ENCODE data around the gene CLASP1.
"Not testable (repeated sequence)": the region's sequence is repeated elsewhere in the genome, so short reads cannot be mapped to it uniquely, and the experiment has no call there.

The CLASP1 gene

DNA sequence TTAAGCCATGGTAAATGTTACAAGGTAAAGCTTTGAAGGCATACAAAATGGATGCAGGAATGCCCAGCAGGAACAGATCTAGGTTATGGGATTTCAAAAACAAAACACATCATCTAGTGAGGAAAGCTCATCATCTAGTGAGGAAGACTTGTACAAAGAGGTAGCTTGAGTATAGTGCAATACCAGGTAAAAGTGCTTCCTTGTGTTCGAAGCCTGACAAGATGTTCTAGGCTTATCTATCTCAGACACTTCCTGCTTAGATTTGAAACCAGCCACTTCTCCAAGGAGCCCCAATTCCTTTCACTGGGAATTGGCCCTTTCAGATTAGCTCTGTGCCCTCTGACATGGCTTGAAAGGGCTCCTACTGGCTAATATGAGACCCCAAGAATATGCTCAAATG is 73.0 kb downstream of the CLASP1 start:
- DNase-seq = no peak

DNA sequence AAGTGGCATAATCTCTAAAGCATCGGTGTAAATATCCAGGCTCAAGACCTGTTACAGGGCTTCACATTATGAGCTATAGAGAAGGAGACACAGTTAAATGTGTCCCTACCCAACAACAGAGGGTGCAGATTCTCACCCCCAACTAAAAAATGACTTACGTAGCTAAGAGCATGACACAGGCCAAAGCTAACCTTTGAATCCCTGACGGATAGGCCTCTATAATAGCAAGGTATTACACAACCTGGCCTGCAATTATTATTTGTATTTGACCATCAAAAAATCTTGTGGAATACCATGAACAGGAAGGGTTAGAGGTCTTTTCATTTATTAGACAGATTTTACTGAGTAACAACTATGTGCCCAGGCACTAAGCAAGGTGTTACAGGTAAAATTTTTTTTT is 73.5 kb downstream of the CLASP1 start:
- DNase-seq = no peak

DNA sequence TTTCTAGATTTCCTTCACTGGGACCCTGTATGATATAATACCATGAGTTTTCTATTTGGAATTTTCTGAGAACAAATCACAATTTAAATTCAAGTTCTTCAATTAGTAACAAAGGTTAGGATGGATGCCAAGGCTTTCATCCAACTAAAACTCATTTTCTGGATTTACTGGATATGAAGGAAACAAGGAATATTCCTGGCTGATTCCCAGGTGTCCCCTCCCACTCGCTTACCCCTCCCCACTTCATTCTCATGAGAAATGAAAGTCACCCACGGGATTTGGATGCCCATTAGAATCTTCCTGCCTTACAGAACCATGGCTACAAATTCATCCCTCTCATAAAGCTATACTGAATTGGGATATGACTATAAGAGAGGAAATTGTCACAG is 78.6 kb downstream of the CLASP1 start:
- no peak for DNase-seq

DNA sequence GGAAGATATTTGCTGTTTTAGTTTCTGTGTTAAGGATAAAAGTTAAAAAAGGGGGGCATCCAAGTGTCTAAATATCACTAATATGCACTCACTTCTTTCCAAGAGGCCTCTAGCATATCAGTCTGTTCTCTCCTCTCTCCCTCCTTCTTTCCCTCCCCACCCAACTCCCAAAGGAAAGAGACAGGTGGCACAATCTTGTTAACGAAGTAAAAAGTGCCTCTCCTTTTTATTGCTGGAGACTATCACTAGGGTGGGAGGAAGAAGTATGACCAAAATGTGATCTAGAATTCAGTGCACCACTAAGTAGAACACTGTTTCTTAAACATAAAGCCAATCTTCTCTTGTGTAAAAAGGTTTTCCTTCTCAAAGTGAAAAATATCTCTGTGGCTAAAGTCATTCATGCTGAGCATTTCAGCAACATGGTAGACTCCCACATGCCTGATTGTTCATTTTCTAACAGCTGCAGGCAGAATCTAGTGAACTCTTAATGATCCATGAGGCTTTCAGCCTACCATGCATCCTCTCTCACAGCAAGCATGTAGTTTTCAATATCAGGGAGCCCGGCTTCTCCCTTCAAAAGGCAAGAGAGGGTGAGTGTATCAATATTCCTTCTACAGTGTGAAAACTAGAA is 79.1 kb downstream of the CLASP1 start:
- DNase-seq = no peak

DNA sequence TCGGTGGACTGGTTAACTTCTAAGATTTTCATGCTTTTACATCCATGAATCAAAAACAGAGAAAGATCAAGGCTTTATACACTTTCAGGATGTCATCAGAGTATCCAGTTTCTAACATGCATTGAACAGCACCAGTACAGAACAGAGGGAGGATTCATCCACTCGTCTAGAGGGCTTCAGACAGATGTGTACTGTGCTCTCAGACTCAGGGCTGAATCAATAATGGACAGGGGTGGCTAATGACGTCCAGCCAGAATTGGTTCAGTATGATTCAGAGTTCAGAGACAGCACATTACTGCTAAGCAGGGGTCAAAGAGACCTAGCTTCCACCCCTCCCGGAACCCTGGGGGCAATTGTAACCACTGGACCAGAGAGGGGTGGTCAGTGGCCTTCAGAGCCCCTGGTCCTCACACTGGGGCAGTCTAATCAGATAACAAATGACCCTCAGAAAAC is 81.3 kb downstream of the CLASP1 start:
- DNase-seq = no peak

DNA sequence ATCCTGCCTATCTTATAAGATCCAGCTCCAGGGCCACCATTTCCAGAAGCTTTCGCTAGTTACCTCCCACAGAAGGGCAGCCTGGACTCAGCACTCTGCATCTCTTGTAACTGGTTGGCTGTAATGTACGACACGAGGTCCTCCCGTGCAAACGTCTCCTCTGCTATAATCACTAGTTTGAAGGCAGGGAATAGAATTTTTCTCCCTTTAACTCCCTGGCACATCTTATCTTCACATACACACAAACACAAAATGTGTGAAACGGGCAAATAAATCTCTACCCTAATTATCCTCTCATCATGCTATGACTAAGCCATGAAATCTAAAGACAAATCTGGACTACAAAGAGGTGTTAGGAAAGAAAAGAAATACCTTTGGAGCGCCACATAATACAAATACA is 81.8 kb downstream of the CLASP1 start:
- DNase-seq = no peak

DNA sequence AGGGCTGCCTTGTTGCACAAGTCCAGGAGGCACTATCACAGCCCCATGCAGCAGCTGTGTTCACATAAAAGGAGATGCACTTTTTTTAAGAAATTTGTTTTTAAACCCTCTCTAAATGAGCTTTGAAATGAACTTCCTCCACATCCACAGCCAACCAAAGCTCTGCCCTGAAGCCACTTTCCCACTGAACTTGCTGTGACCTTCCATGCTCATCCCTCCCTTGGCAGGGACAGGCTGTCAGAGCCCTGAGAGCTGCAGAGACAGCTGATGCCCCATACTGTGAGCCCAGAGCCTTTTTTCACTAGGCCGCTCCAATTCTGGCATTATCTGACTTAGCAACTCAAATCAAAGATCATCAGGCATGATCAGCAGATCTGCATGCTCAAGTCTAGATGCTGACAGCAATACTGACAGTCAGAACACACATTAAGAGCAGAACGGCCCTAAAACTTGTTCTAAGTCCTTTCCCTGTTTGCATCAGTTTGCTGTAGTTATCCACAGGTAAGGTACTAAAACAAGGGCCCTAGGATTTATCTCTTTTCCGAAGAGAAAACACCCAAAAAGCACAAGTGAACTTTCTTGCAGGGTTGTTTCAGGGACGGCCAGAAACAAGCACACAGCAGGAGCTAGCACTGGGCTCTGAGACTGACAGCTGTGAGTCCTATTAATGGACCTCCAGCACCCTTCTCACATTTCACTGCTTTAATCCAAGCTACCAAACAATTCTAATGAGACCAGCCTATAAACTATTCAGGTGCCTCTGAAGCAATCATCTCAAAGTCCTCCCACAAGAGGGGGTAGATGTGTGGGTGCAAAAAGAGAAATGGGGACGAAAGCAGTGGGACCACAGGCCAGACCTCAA is 83.6 kb downstream of the CLASP1 start:
- no peak for DNase-seq

DNA sequence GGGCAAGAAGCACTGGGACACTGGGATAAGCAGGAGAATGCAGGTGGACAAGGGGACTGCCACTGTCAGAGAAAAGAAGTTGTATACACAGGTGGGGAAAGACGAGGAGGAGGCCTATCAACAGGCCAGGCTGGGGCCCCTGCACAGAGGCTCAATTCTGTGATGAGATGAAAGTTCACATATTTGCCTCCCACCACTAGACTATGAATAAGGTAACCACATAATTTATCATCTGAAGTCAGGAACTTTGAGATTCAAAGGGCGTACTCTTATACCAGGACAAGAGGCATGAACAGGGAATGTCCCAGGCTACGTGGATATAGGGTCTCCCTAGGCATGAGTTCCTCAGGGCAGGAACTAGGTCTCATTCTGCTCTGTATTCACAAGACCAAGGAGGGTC is 84.4 kb downstream of the CLASP1 start:
- DNase-seq = no peak

DNA sequence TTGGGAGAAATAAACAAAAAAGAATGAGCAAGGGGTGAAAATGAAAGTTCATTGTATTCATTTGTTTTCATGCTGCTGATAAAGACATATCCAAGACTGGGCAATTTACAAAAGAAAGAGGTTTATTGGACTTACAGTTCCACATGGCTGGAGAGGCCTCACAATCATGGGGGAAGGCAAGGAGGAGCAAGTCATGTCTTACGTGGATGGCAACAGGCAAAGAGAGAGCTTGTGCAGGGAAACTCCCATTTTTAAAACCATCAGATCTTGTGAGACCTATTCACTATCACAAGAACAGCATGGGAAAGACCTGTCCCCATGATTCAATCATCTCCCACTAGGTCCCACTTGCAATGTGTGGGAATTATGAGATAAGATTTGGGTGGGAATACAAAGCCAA is 85.5 kb downstream of the CLASP1 start:
- DNase-seq = not testable (repeated sequence)

DNA sequence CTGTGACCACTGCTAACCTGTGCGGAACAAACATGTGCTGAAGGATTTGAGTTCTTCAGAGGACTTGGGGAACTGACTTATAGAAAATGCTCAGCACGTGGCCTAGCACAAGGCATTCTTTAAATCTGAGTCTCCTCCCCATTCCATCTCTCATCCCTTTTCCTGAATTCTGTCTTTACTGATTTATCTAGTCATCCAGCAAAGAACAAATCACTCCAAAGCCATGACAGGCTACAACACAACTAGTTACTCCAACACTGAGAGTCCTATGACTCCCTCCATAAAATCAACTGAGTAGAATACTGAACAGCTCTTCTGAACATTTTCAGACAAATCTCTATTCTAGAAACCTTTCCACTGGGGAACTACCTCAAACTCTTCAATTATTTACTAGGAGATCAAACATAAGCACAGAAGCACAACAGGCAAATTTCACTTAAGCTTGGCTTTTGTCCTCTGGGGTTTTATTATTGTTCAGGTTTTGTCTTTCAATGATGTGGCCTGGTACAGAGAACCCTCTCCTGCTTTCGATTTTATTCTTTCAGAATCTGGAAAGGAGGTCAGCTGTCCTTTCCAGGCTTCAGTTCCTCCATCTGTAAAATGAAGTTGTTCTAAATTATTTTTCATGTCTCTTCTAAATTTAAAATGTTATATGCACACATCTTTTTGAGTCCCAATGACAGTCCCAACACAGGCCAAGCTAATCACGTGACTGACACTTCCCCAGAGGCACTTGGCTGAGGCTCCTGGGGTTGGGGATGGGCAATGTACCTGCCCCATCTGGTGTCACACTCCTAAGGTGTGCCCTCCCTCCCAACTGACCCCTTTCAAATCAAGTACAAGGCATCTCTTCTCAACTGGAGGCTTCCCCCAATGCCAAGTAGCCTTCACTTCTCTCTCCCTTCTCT is 86.7 kb downstream of the CLASP1 start:
- DNase-seq = no peak

DNA sequence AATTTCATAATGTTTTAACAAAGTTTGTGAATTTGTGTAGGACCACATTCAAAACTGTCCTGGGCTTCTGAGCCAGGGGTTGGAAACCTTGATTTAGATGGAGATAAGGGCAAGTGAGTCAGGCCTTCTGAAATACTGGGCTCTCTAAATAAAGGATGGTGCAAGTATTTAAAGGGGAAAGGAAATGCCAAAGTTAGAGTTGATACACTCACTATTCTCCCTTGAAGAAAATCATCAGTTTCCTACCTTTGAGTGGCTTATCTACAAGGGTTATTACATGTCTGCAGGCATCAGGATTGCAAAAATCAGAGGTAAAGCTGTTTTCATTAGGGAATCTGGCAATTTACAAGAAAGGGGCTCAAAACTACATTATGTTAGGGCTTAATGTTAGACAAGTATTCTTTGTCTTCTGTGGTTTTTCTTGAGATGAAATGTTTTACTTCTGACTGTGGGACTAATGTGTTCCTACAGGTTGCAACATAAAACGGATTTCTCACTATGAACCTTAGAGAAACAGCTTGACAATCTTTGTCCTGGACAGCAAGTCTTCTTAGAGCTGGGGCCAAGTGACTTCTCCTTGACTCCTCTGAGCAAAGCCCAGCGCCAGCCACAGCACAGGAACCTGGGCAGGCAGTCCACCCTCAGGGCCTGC is 87.5 kb downstream of the CLASP1 start:
- DNase-seq = no peak

DNA sequence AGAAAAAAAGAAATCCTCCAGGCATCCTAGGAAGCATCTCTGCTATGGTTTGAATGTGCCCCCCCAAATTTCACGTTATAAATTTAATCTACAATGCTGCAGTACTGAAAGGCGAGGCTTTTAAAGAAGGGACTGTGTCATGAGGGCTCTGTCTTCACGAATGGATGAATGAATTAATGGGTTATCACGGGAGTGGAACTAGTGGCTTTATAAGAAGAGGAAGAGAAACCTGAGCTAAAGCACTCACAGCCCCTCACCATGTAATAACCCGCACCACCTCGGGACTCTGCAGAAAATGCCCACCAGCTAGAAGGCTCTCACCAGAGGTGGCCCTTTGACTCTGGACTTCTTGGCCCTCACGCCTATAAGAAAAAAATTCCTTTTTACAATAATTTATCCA is 90.9 kb downstream of the CLASP1 start:
- no peak for DNase-seq

DNA sequence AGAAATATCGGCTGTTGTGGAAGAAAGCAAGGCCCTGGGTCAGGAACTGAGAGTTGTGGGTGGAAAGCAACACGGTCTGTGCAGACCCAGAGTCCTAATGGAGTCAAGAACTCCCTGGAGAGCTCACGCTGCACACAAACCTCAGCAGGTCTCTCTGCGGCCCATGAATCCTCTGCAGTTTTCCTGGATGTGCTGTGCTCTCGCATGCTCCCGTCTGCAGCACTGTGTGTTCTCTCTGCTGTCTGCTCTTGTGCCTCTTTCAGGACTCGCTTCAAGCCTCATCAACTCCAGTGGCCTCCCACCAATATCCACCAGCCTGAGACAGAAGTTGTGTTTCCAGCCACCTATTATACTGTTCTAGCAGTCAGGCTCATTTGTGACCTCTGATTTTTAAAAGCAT is 94.3 kb downstream of the CLASP1 start:
- DNase-seq = no peak

DNA sequence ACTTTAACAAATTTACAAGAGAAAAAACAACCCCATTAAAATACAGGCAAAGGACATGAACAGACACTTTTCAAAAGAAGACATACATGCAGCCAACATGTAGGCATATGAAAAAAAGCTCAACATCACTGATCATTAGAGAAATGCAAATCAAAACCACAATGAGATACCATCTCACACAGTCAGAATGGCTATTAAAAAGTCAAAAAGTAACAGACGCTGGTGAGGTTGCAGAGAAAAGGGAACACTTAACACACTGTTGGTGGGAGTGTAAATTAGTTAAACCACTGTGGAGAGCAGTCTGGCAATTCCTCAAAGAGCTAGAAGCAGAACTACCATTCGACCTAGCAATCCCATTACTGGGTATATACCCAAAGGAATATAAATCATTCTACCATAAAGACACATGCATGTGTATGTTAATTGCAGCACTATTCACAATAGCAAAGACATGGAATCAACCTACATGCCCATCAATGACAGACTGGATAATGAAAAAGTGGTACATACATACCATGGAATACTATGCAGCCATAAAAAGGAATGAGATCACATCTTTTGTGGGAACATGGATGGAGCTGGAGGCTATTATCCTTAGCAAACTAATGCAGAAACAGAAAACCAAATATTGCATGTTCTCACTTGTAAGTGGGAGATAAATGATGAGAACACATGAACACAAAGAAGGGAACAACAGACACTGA is 96.6 kb downstream of the CLASP1 start:
- not testable (repeated sequence) for DNase-seq

DNA sequence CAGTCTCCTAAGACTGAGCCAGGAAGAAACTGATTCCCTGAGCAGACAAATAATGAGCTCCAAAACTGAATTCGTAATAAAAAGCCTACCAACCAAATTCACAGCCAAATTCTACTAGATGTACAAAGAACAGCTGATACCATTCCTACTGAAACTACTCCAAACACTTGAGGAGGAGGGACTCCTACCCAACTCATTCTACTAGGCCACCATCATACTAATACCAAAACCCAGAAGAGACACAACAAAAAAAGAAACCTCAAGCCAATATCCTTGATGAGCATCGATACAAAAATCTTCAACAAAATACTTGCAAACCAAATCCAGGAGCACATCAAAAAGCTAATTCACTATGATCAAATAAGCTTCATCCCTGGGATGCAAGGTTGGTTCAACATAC is 98.6 kb downstream of the CLASP1 start:
- no peak for DNase-seq

DNA sequence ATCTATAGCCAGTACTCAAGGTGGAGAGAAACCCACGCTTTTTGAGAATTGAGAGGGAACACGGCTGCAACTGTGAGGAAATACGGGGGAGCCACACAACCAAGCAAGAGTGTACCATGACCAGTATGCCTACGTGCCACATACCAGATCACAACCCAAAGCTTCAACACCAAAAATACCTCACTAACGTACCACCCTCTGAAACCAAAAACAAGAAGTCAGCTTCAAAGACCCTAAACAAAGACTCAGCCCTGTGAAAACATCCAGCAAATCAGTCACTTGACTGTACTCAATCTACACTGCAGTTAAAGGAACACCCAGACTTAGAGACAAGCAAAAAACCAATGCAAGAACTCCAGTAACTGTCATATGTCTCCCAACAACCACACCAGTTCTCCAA is 101.6 kb downstream of the CLASP1 start:
- DNase-seq = no peak

DNA sequence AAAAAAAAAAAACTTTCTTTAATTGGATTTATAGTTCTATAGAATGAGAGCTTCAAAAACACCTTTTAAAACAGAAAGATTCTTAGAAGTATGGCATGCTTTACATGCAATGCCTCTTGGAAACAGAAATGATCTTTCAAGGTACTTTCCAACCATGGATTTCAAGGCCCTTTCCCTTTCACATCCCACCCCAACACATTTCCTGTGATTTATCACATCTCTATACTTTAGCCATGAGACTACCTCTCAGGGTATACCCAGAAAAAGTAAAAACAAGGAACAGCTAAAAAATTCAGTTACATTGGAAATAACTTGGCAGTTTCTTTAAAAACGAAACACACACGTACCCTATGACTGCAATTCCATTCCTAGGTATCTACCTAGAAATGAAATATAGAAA is 103.3 kb downstream of the CLASP1 start:
- DNase-seq = no peak

DNA sequence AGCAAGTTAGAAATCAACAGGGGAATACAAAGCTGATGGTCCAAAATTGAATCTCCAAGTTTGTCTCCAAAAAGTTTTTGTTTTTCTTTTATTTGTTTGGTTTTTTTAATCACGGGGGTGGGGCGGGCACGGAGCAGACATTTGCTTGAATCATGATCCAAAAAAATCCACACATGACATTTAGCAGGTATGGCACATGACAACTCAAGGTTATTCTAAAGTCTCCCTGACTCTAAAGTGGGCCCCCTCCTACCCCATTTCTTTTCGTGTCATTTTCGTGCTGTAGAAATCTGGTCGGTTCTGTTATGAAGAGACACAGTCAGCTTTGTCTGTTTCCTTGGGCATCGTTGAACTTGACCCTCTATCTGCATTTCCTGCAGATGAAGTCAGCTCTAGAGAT is 104.0 kb downstream of the CLASP1 start:
- DNase-seq = no peak

DNA sequence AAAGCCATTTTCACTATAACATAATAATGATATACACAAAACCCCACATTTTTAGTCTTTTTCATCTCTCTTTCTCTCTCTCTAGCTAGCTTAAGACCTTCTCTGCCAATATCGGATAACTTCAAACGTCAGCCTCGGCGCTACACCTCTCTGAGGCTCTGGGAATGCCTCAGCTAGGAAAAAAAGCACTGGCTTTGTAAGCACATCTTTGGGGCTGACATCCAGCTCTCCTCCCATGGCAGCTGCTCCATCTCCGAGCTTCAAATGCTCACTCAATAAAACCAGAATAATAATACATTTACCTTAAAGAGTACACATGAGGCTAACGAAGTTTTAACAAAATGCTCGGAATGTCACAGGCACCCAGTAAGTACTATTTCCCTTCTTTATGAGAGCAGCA is 107.8 kb downstream of the CLASP1 start:
- DNase-seq = no peak

DNA sequence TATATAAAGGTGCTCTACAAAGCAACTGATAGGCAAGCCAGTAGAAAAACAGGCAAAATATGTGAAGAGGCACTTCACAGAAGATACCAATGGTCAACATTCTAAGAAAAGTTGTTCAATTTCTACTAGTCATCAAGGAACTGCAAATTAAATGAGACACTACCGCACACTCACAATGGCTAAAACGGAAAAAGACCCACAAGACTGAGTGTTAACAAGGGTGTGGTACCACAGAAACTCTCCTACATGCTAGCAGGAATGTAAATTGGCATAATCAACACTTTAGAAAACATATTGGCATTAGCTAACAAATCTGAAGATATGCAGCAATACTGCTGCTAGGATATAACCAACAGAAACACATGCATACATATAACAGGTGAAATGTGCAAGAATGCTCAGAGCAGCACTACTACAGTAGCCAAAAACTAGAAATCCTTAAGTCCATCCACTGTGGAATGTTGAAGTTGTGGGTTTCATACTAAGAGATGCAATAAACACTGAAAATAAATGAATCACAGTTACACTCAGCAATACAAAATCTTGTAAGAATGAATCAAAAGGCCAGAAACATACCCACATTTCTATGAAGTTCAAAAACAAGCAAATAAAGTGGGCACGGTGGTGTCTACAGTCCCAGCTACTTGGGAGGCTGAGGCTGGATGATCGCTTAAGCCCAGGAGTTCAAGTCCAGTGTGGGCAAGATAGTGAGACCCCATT is 109.4 kb downstream of the CLASP1 start:
- no peak for DNase-seq

DNA sequence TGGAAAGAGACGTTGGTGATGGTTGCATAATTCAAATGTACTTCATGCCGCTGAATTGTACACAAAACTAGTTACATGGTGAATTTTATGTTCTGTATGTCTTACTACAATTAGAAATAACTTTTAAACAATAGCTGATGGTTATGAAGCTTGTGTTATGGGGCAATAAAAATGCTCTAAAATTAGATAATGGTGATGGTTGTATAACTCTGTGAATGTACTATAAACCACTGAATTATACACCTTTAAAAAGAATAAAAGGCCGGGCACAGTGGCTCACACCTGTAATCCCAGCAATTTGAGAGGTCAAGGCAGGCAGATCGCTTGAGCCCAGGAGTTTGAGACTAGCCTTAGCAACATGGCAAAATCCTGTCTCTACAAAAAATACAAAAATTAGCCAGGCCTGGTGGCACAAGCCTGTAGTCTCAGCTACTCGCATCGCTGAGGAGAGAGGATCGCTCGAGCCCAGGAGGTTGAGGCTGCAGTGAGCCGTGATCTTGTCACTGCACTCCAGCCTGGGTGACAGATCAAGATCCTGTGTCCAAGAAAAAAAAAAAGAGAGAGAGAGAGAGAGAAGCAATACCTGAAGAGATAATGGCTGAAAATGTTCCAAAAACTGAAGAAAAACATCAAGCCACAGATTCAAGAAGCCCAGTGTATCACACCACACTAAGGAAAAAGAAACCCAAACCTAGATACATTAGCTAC is 112.3 kb downstream of the CLASP1 start:
- DNase-seq = no peak

Measured in CD4-positive, alpha-beta T cell treated with Interleukin-15 for 1 hour (primary cell).